ENCODE results near the gene PF4V1. TPM values are rescaled to one million over a fixed set of nuclear protein-coding genes. Genes with fewer than 3 reads are reported as not detected.

Gene PF4V1
- total RNA-seq, 4 donors from 2014 or later = not detected

- no peak for TF ChIP-seq CTCF (IDR thresholded peaks at IDR 0.05; ENCODE audit: low read depth)
These were observed 31.8 kb upstream of the PF4V1 start for GRCh38 chr4:73821325-73821724.

DNA sequence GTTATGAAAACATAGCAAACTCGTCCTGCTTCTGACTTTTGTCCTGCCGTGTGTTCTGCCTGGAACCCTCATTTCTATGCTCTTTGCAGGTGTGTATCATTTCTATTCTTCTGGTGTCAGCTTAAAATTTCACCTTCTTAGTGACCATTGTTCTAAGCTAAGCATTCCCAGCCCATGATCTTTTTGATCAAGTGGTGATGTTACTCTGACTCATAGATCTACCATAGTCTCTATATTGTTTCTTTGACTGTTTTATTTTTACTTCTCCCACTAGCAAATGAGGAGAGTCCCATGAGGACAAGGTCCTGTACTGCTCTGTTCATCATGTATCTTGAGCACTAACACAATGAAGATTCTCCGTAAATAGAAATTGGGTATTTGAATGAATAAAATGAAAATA is 30.7 kb upstream of the PF4V1 start:
- no peak for TF ChIP-seq CTCF (IDR thresholded peaks at IDR 0.05; ENCODE audit: low read depth)

GRCh38 chr4:73822812-73823504 is 30.1 kb upstream of the PF4V1 start:
- TF ChIP-seq CTCF (IDR thresholded peaks at IDR 0.05; ENCODE audit: low read depth) = no peak

DNA sequence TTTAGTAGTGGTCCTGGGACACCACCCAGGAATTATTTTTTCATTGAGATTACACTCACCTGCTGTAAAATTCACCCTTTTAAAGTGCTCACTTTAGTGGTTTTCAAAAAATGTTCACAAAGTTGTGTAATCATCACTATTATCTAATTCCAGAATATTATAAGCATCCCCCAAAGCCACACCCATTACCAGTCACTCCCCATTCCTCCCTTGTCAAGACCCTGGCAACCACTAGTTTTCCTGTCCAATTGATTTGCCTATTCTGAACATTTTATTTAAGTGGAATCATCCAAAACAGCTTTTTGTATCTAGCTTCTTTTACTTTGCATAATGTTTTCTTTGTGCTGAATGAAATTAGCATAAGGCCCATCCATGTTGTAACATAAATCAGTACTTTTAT is 29.3 kb upstream of the PF4V1 start:
- TF ChIP-seq CTCF (IDR thresholded peaks at IDR 0.05; ENCODE audit: low read depth) = no peak

- no peak for TF ChIP-seq CTCF (IDR thresholded peaks at IDR 0.05; ENCODE audit: low read depth)
These were observed 24.1 kb upstream of the PF4V1 start for GRCh38 chr4:73828956-73829355.

GRCh38 chr4:73831569-73831968 is 21.5 kb upstream of the PF4V1 start:
- no peak for TF ChIP-seq CTCF (IDR thresholded peaks at IDR 0.05; ENCODE audit: low read depth)

- no peak for TF ChIP-seq CTCF (IDR thresholded peaks at IDR 0.05; ENCODE audit: low read depth)
These were observed 20.4 kb upstream of the PF4V1 start for GRCh38 chr4:73832651-73833237.

Data from subcutaneous adipose tissue (tissue), 4 donors.